ENCODE results near the gene PRKCH. TPM values are rescaled to one million over a fixed set of nuclear protein-coding genes. Genes with fewer than 3 reads are reported as not detected.

The PRKCH gene
- total RNA-seq, 4 donors from 2014 or later, result 15.7 to 74.7 (median 38.4) TPM

- TF ChIP-seq CTCF (IDR thresholded peaks at IDR 0.05), result no peak
These were observed 171.1 kb downstream of the PRKCH start for GRCh38 chr14:61492474-61492873.

DNA sequence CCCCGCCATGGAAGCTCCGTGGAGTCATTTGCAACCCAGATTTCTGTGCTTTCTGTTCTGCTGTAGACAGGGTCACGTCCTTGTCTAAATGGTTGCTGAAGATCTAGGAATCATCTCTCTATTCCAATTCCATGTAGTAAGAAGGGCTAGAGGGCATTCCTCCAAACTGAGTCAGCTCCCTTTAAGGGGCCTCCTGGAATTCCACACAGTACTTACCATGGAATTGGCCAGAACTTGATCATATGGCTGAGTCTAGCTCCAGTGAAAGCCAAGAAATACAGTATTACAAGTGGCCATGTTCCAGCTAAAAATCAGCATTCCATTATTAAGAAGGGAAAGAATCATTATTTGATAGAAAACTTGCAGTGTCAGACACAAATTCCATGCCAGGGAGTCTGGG is 171.9 kb downstream of the PRKCH start:
- ATAC-seq (ENCODE audit: low FRiP score) (peak; percentile 64), DNase-seq (ENCODE audit: low spot score) (no peak)
- TF ChIP-seq CTCF (IDR thresholded peaks at IDR 0.05), result no peak

More at GRCh38 chr14:61492474-61492873, 171.1 kb downstream of the PRKCH start:
- no peak for ATAC-seq (ENCODE audit: low FRiP score)
- no peak for DNase-seq (ENCODE audit: low spot score)

- no peak for ATAC-seq (ENCODE audit: low FRiP score)
- TF ChIP-seq CTCF (IDR thresholded peaks at IDR 0.05), result no peak
These were observed 172.6 kb downstream of the PRKCH start for GRCh38 chr14:61494018-61494417.

DNA sequence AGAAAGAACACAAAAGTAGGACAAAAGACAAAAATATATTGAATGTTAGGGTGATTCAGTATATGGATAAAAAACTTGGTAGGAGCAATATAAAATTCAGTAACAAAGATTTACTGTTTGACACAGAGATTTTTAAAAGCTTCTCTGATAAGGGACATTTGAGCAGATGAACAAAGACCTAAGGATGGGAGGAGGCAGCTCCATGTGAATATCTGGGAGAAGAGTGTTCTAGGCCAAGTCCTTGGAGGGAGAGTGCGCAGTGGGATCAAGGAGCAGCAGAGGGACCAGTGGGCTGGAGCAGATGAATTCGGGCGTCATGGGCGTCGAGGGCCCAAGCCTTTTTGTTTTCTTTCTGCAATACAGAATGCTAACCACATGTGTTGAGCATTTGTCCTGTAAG is 174.4 kb downstream of the PRKCH start:
- DNase-seq (ENCODE audit: low spot score), result no peak
- no peak for ATAC-seq (ENCODE audit: low FRiP score)
- TF ChIP-seq CTCF (IDR thresholded peaks at IDR 0.05), result no peak

More at GRCh38 chr14:61494018-61494417, 172.6 kb downstream of the PRKCH start:
- no peak for DNase-seq (ENCODE audit: low spot score)

DNA sequence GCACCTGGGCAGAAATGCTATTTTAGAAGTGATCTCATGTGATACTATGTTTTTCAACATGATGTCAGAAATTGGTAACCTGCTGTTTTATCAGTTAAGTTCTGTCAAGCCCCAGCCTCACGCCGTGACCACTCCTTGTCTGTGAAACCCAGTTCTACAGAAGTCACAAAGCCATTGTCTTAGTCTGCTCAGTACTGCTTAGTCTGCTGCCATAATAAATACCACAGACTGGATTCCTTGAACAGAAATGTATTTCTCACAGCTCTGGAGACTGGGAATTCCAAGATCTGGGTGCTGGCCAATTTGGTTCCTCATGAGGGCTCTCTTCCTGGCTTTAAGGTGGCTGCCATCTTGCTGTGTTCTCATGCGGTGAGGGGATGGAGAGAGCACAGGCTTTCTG is 176.9 kb downstream of the PRKCH start:
- DNase-seq (ENCODE audit: low spot score) (no peak), ATAC-seq (ENCODE audit: low FRiP score) (no peak)
- no peak for TF ChIP-seq CTCF (IDR thresholded peaks at IDR 0.05)

DNA sequence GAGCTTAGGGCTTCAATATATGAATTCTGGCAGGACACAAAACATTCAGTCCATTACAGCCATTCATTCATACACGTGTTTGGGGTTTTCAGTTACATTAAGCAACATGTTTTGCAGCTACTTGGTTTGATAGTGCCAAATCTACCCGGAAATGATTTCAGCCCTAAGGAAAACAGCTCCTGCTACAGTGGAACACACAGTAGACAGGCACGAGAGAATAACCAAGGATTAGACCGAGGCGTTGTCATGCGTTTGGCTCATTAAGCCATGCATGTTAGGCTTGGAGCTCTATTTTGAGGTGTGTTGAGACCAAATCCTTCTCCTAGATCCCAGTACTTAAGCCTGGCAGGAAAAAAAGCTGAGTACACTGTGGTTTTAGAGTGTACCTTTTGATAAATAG is 177.4 kb downstream of the PRKCH start:
- TF ChIP-seq CTCF (IDR thresholded peaks at IDR 0.05), result no peak
- ATAC-seq (ENCODE audit: low FRiP score) (no peak), DNase-seq (ENCODE audit: low spot score) (no peak)

DNA sequence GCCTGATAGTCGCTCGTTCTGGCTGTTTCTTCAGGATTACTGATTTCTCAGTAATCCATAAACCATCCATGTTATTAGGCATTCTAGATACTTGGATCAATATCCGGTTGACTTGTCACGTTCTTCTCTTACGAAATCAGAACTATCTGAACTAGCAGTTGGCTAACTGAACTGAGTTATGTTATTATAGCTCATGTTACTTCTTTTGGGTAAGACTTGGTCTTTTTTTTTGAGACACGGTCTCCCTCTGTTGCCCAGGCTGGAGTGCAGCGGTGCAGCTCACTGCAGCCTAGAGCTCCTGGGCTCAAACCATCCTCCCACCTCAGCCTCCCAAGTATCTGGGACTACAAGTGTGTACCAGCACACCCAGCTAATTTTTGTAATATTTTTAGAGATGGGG is 178.6 kb downstream of the PRKCH start:
- DNase-seq (ENCODE audit: low spot score), result no peak
- no peak for TF ChIP-seq CTCF (IDR thresholded peaks at IDR 0.05)
- no peak for ATAC-seq (ENCODE audit: low FRiP score)
